Activated T-helper 17 cell treated with anti-CD3 and anti-CD28 coated beads, Interleukin-2, amount 50 U/mL, for 72 hours (primary cell): ENCODE results near the gene SCGB3A1. TPM values are rescaled to one million over a fixed set of nuclear protein-coding genes. Genes with fewer than 3 reads are reported as not detected.

Experiments
- ATAC-seq: fragments of 150-1000 bp; cut with Tn5 transposase; replicated peaks from 2 replicates; pipeline ENCODE4 v1.10.0; 2021; ENCODE audit warnings: mild to moderate bottlenecking, moderate library complexity
- H3K27ac Mint-ChIP-seq: one replicate; pipeline ENCODE4 v1.8.0; 2022; ENCODE audit warnings: mixed read lengths
- H3K27me3 Mint-ChIP-seq: one replicate; pipeline ENCODE4 v1.8.0; 2022; ENCODE audit warnings: mixed read lengths
- H3K36me3 Mint-ChIP-seq: one replicate; pipeline ENCODE4 v1.8.0; 2022; ENCODE audit warnings: low read depth, mild to moderate bottlenecking, mixed read lengths
- H3K4me1 Mint-ChIP-seq: one replicate; pipeline ENCODE4 v1.8.0; 2022; ENCODE audit warnings: mixed read lengths
- H3K4me3 Mint-ChIP-seq: one replicate; pipeline ENCODE4 v1.8.0; 2022; ENCODE audit warnings: mild to moderate bottlenecking, mixed read lengths
- H3K9me3 Mint-ChIP-seq: one replicate; pipeline ENCODE4 v1.8.0; 2022; ENCODE audit warnings: mixed read lengths
- total RNA-seq, 2 donors: library from RNA; stranded (reverse); gene quantifications; one replicate each; pipeline ENCODE4 v1.2.3, GENCODE V29; 2022

SCGB3A1 gene, protein sequence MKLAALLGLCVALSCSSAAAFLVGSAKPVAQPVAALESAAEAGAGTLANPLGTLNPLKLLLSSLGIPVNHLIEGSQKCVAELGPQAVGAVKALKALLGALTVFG
- total RNA-seq = not detected

DNA sequence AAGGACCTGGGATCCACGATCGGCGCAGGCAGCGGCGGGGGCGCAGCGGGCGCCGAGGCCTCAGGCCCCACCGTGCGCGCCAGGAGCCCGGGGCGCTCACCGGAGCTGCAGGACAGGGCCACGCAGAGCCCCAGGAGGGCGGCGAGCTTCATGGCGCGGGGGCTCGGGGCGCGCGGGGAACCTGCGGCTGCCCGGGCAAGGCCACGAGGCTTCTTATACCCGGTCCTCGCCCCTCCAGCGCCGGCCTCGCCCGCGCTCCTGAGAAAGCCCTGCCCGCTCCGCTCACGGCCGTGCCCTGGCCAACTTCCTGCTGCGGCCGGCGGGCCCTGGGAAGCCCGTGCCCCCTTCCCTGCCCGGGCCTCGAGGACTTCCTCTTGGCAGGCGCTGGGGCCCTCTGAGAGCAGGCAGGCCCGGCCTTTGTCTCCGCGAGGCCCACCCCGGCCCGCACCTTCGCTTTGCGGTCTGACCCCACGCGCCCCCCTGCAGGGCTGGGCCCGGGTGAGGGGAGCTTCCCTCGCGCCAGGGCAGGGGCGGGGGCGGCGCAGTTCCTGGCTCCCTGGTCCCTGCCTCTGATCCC is at the start of gene SCGB3A1:
Gene SCGB3A1 (minus strand): TSS at position 189 of the 577 bp plus-strand sequence. CDS start 37 bp downstream, at position 152.
- Mint-ChIP-seq H3K9me3 (no peaks in the 10 kb centered on the region), H3K4me1 (peaks cover 5% of the 10 kb centered on the region), H3K27me3 (peaks cover 22% of the 10 kb centered on the region), H3K27ac (no peak within 1 kb of the TSS), H3K36me3 (no peaks in the 10 kb centered on the region), H3K4me3 (no peak within 1 kb of the TSS)
- ATAC-seq = no peak

DNA sequence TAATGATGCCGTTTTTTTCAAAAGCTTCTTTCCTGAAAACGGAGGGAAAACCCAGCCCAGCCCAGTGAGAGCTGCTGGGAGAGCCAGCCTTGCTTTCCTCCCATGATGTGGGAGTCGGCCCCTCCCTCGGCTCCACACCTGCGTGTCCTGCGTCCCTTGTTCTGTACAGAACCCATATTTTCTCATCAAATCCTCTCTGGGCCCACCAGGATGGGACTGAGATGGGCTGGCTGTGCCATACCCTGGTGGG is 49.2 kb upstream of the SCGB3A1 start:
- H3K36me3 Mint-ChIP-seq = no peaks in the 10 kb centered on the region
- ATAC-seq = no peak
- no peaks in the 10 kb centered on the region for H3K4me1 Mint-ChIP-seq
- H3K27me3 Mint-ChIP-seq = no peaks in the 10 kb centered on the region
- H3K4me3 Mint-ChIP-seq = no peak overlapping the region
- no peaks in the 10 kb centered on the region for H3K9me3 Mint-ChIP-seq
- H3K27ac Mint-ChIP-seq = no peak overlapping the region

DNA sequence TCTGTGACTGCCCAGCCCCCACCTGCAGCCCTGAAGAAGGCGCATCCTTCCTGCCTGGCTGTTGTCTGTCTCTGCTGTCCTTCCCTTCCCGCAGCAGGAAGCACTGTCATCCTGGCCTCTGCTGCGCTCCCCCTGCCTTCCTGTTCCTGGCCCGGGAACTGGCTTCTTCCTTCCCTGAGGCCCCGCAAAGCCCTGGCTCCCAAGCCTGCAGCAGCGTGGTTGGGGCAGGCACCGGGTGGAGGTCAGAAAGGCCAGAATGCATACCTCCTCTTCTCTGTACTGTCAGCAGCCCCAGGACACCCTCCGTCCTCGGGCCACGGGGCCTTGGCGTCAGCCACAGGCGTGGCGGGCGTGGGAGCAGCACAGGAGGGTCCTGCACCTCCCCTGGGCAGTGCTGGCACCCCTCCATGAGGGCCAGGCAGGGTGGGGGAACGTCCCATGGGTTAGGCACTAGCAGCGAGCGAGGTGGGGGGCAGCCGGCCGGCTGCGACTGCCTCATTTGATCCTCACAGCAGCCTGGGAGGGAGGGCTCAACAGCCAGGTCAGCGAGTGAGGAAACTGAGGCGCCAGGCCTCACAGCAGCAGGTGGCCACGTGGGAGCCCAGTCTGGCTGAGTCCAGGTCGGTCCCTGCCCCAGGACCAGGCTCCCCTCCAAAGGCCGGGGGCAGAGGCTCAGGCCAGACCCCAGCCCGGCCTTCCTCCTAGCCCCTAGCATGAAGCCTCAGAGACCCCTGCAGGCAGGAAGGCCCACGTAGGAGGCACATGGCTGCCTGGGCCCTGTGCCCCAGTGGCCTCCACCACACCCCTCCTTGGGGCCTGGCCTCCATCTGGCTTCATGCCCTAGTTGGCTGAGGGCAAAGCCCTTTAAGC is 48.7 kb upstream of the SCGB3A1 start:
- no peaks in the 10 kb centered on the region for H3K4me1 Mint-ChIP-seq
- no peak for ATAC-seq
- H3K9me3 Mint-ChIP-seq = no peaks in the 10 kb centered on the region

DNA sequence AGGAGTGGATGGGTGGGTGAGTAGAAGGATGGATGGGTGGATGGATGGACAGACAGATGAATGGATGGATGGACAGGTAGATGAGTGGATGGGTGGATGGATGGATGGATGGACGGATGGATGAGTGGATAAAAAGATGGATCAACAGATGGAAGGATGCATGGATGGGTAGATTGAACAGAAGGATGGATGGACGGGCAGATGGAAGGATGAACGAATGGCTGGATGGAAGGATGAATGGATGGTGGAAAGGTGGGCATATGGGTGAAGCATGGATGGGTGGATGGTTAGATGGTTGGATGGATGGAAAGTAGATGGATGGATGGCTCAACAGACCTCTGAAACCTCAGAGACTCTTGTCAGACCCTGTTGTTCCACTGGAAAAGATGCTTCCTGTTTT is 48.0 kb upstream of the SCGB3A1 start:
- ATAC-seq = no peak
- Mint-ChIP-seq H3K36me3 (no peaks in the 10 kb centered on the region), H3K4me1 (no peaks in the 10 kb centered on the region), H3K4me3 (no peak overlapping the region), H3K27me3 (no peaks in the 10 kb centered on the region), H3K27ac (no peak overlapping the region), H3K9me3 (no peaks in the 10 kb centered on the region)

More for the DNA sequence above, 48.7 kb upstream of the SCGB3A1 start:
- H3K4me3 Mint-ChIP-seq = no peak overlapping the region
- H3K27me3 Mint-ChIP-seq = no peaks in the 10 kb centered on the region
- no peaks in the 10 kb centered on the region for H3K36me3 Mint-ChIP-seq
- H3K27ac Mint-ChIP-seq = no peak overlapping the region

DNA sequence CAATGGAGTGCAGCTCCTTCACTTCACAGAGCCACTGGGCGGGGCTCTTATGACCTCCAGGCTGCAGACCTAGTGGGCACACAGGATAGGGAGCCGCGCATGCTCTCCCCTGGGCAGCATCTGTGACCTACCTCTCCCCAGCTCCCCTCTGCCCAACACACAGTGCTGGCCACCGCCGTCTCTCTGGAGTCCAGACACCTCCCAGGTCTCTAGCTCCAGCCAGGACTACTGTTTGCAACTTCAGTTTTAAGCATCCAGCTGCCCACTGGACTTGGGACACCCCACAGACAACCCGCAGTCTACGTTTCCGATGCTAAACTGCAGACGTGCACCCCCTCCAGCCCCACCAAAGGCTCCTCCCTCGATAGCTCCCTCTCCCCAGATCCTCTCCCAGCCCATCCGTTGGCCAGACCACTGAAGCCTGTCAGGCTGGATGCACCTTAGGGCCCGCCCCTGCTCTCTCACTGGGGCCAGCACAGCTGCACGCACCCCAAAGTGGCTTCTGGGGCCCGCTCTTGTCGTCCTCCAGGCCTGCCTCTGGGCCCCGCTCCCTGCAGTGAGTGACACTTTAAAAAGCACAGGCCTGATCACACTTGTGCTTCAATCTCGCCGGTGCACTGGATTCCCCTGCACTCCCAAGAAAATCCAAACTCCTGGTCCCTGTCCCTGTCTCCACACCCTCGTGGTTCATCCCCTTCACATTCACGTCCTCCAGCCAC is 46.8 kb upstream of the SCGB3A1 start:
- no peak overlapping the region for H3K27ac Mint-ChIP-seq
- no peaks in the 10 kb centered on the region for H3K4me1 Mint-ChIP-seq
- ATAC-seq = no peak
- H3K9me3 Mint-ChIP-seq = no peaks in the 10 kb centered on the region
- no peaks in the 10 kb centered on the region for H3K27me3 Mint-ChIP-seq
- no peak overlapping the region for H3K4me3 Mint-ChIP-seq
- H3K36me3 Mint-ChIP-seq = no peaks in the 10 kb centered on the region

DNA sequence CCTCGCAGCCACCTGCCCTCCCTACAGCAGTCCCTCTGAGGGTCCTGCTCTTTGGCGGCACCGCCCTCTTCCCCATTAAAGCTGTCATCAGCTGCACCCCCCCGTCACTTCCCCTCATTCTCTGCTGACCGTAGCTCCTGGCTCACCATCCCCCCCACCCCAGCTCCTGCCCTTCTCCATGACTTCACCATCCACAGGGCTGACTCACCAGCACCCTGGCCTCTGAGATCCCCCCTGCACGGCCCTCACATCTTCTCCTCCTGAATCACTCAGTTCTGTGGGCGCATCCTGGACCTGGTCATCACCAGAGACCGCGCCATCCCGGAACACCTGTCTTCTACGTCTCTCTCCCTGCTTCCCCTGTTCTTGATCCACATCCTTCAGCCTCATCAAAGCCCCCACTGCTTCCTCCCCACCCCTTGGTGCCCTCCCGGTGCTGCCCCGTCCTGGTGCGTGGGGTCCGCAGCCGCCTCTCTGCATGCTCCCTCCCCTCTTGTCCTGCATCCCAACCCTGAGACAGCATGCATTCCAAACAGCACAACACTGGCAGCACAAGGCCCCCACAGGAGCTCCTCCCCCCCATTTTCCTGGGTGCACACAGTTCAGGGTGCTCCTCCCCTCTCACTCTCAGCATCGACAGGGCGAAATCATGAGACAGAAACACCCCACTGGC is 45.2 kb upstream of the SCGB3A1 start:
- no peak for ATAC-seq
- H3K4me3 Mint-ChIP-seq = no peak overlapping the region
- H3K36me3 Mint-ChIP-seq = no peaks in the 10 kb centered on the region
- no peaks in the 10 kb centered on the region for H3K9me3 Mint-ChIP-seq
- no peaks in the 10 kb centered on the region for H3K4me1 Mint-ChIP-seq
- no peak overlapping the region for H3K27ac Mint-ChIP-seq
- H3K27me3 Mint-ChIP-seq = no peaks in the 10 kb centered on the region

DNA sequence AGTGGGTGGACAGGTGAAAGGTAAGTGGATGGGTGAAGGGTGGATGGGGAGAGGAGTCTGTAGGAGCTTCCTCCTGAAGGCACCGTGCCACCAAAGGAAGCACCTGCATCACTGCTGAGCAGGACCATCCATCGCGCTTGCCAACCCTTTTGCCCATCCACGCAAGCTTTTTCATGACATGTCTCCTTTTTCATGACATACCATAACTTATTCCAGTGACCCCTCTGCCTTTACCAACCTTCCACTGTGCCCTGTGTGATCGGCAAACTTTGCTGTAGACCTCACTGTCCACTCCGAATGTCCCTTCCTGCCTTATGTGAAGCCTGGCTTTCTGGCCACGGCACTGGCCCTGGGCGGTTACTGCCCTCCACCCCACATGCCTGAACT is 44.7 kb upstream of the SCGB3A1 start:
- no peak for ATAC-seq
- Mint-ChIP-seq H3K4me3 (no peak overlapping the region), H3K4me1 (no peaks in the 10 kb centered on the region), H3K27me3 (no peaks in the 10 kb centered on the region), H3K27ac (no peak overlapping the region), H3K36me3 (no peaks in the 10 kb centered on the region), H3K9me3 (no peaks in the 10 kb centered on the region)

DNA sequence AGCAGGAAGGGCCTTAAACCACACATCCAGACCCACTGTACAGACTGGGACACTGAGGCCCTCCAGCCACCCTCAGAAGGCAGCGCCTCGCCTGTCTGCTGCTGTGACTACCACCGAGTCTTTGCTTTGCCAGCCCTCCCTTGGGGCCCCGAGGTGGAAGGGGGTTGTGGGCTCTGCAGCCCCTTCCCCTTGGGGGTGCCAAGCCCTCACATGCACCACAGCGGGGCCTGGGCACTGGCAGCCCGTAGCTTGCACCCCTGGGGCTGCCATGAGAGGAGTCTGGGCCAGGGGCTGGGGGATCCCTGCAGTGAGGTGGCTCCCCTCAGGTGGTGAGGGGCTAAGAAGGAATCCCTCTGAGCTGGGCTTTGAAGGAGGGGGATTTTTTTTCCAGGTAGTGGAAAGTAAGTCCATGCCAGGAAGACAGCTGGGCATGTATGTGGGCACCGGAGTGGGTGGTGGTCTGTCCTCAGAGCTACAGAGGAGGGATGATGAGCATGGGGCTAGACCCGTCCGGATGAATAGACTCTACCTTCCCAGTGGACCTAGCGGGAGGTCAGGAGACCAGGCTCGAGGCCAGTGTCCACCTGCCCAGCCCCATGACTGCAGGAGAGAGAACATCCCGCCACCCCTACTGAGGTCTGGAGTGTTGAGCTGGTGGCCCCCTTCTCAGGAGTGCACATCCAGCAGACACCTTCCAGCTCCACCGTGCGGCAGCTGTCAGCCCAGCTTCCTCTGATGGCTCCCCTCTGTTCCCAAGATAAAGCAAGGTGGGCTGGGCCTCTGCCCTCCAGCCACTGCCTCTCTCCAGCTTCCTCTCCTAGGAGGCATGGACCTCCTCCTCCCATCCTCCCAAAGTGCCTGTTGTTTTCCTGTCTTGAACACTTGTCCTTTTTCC is 42.2 kb upstream of the SCGB3A1 start:
- no peak overlapping the region for H3K4me3 Mint-ChIP-seq
- H3K36me3 Mint-ChIP-seq = no peaks in the 10 kb centered on the region
- ATAC-seq = no peak
- H3K27me3 Mint-ChIP-seq = no peaks in the 10 kb centered on the region
- no peak overlapping the region for H3K27ac Mint-ChIP-seq
- H3K9me3 Mint-ChIP-seq = no peaks in the 10 kb centered on the region
- no peaks in the 10 kb centered on the region for H3K4me1 Mint-ChIP-seq

DNA sequence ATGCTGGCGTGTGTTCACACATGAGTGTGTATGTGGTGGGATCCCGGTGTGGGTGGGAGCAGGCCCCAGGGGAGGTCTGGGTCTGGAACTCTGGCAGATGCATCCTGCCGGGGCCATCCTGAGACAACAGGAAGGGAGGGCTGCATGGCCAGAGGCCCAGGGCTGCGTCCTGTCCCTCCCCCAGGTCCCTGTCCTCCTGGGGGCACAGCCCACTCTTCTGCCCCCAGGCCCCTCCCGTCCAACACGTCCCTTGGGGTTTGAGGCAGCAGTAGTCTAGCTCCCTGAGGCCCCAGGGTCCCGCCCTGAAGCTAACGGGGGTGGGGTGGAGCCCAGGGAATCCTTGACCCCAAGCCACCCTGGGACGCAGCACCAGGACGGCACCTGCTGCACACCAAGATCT is 41.5 kb upstream of the SCGB3A1 start:
- H3K27me3 Mint-ChIP-seq = no peaks in the 10 kb centered on the region
- no peak overlapping the region for H3K4me3 Mint-ChIP-seq
- ATAC-seq = no peak
- no peaks in the 10 kb centered on the region for H3K9me3 Mint-ChIP-seq
- no peak overlapping the region for H3K27ac Mint-ChIP-seq
- no peaks in the 10 kb centered on the region for H3K4me1 Mint-ChIP-seq
- H3K36me3 Mint-ChIP-seq = no peaks in the 10 kb centered on the region

DNA sequence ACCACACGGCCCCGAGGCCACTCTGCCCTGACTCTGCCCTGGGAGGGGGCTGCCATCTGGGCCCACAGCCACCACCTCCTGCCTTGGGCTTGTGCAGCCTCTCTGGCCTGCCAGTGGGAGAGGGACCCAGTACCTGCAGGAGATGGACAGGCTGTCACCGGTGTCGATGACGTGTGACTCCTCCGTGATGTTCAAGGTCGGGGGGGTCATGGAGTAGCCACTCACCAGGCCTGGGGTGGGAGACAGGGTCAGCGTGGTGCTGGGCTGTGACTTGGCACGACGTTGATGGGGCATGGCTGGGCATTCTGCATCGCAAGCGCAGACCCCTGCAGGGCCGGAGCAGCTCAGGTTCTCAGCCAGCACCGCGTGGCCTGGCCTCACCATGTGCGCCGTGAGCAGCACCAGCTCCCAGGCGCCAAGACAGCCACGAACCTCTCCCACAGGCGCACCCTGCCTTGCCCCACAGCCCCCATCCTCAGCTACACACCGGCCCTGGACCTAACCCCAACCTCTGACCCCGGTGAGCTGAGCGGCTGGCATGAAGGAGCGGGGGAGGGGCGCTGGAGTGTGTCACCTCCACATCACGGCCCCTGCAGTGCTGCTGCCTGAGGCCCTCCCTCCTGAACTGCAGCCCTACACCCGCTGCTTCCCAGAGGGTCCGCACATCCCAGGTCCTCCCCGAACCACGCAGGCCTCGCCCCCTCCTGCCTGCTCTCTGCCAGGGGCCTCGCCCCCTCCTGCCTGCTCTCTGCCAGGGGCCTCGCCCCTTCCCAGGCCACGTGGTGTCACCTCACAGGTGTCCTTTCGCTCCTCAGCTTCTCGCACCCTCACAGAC is 40.5 kb upstream of the SCGB3A1 start:
- Mint-ChIP-seq H3K4me1 (no peaks in the 10 kb centered on the region), H3K9me3 (no peaks in the 10 kb centered on the region), H3K27ac (no peak overlapping the region), H3K27me3 (no peaks in the 10 kb centered on the region), H3K4me3 (no peak overlapping the region), H3K36me3 (no peaks in the 10 kb centered on the region)
- ATAC-seq = no peak

DNA sequence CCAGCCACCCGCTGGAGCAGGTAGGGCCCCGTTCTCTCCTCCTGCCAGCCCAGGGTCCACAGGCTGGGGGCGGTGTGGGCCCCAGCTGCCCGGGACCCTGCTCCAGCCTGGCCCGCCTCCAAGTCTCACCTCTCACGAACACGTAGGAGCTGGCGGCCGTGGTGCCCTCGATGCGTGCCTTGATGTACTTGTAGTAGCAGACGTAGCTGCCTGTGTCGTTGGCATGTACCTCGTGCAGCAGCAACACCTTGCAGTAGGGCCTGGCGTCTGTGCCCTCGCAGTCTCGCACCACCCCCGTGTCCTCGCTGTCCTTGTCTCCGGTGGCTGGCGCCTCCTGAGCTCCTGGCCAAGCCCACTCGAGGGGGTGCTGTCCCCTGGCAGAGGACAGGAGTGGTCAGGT is 39.1 kb upstream of the SCGB3A1 start:
- ATAC-seq = no peak
- Mint-ChIP-seq H3K27me3 (no peaks in the 10 kb centered on the region), H3K36me3 (no peaks in the 10 kb centered on the region), H3K27ac (no peak overlapping the region), H3K9me3 (no peaks in the 10 kb centered on the region), H3K4me1 (no peaks in the 10 kb centered on the region), H3K4me3 (no peak overlapping the region)

DNA sequence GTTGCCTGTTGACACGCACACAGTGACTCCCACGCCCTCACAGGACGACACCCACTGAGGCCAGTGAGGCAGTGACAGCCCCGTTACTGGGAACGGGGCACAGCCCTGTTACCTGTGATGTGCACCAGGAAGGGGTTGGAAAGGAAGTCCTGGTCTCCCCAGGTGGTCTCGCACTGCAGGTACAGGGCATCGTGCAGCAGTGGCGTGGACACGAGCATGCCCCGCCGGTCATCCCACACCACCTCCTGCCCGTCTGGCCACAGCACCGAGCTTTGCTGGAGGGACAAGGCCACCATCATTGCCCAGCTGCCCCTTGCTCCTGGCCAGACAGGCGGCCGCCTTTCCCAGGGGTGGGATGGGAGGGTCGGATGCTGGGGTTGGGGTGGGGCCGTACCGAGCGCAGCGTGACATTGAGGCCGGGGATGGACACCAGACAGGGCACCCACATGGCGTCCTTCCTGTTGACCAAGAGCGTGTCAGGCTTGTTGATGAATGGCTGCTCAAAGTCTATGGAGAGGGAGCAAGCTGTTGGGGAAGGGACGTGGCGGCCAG is 38.6 kb upstream of the SCGB3A1 start:
- Mint-ChIP-seq H3K9me3 (no peaks in the 10 kb centered on the region), H3K27me3 (no peaks in the 10 kb centered on the region), H3K27ac (no peak overlapping the region), H3K4me1 (no peaks in the 10 kb centered on the region), H3K36me3 (no peaks in the 10 kb centered on the region), H3K4me3 (no peak overlapping the region)
- ATAC-seq = no peak
